ENCODE measurements around the gene HBEGF. TPM values are rescaled to one million over a fixed set of nuclear protein-coding genes. Genes with fewer than 3 reads are reported as not detected.

HBEGF gene
- polyA plus RNA-seq, 3 donors, result 25.2 to 548 (median 31.6) TPM

GRCh38 chr5:140318792-140319191 is 27.6 kb downstream of the HBEGF start:
- 100% methylated on average over 3 of the region's 4 CpGs for WGBS (ENCODE audit: insufficient coverage)
- Histone ChIP-seq H3K4me3 (replicated peaks in 1 of 3; ENCODE audit: low read depth in 2 of 3, low read length in 3 of 3) (peak overlapping the region in 1 of 3 experiments; percentile 56), H3K27me3 (ENCODE audit: control insufficient read depth in 2 of 2, insufficient read depth in 2 of 2, low read length in 2 of 2) (no peaks in the 10 kb centered on the region), H3K27ac (ENCODE audit: low read depth in 1 of 2, low read length in 2 of 2) (peak overlapping the region; percentile 4 to 83), H3K4me1 (ENCODE audit: control insufficient read depth in 1 of 2, insufficient read depth in 2 of 2, low read length in 2 of 2) (peaks cover 53 to 54% of the 10 kb centered on the region in 2 donors), H3K9ac (ENCODE audit: insufficient read depth, low read length, poor library complexity, severe bottlenecking) (no peak overlapping the region), H4K20me1 (ENCODE audit: insufficient read depth, low read length) (no peaks in the 10 kb centered on the region), H3K36me3 (replicated peaks in 1 of 2; ENCODE audit: control insufficient read depth in 1 of 2, insufficient read depth in 2 of 2, low read length in 2 of 2) (no peaks in the 10 kb centered on the region), H2AFZ (ENCODE audit: insufficient read depth, low read depth, low read length, poor library complexity, severe bottlenecking) (no peak overlapping the region), H3K9me3 (replicated peaks in 1 of 2; ENCODE audit: control insufficient read depth in 1 of 2, insufficient read depth in 1 of 2, low read length in 2 of 2) (no peaks in the 10 kb centered on the region), H3K79me2 (ENCODE audit: insufficient read depth, low read length) (no peaks in the 10 kb centered on the region), H3K4me2 (replicated peaks; ENCODE audit: extremely low read depth, low read length, poor library complexity, severe bottlenecking) (no peak overlapping the region)
- DNase-seq, result no peak
- peaks cover 0 to 5% (median 0%) of the 10 kb centered on the region in 7 donors for H3K9me3 Mint-ChIP-seq
- intact Hi-C loops (cut with micrococcal nuclease), result no loop called here
- TF ChIP-seq CTCF (IDR thresholded peaks at IDR 0.05), result no peak
- peaks cover 6 to 15% of the 10 kb centered on the region in 2 donors for H3K36me3 Mint-ChIP-seq
- H3K27ac Mint-ChIP-seq, result peak overlapping the region in 5 of 7 donors; percentile 90 to 98 (median 94)
- peak overlapping the region in 1 of 2 donors; percentile 28 for H3K4me3 Mint-ChIP-seq
- peaks cover 55% of the 10 kb centered on the region for H3K4me1 Mint-ChIP-seq
- H3K27me3 Mint-ChIP-seq (ENCODE audit: low read depth in 3 of 3), result peaks cover 0 to 4% (median 2%) of the 10 kb centered on the region in 3 donors

GRCh38 chr5:140317859-140318258 is 28.5 kb downstream of the HBEGF start:
- Histone ChIP-seq H3K4me1 (ENCODE audit: control insufficient read depth in 1 of 2, insufficient read depth in 2 of 2, low read length in 2 of 2) (peaks cover 46 to 48% of the 10 kb centered on the region in 2 donors), H3K27ac (ENCODE audit: low read depth in 1 of 2, low read length in 2 of 2) (no peak overlapping the region), H2AFZ (ENCODE audit: insufficient read depth, low read depth, low read length, poor library complexity, severe bottlenecking) (no peak overlapping the region), H3K9ac (ENCODE audit: insufficient read depth, low read length, poor library complexity, severe bottlenecking) (no peak overlapping the region), H3K36me3 (replicated peaks in 1 of 2; ENCODE audit: control insufficient read depth in 1 of 2, insufficient read depth in 2 of 2, low read length in 2 of 2) (no peaks in the 10 kb centered on the region), H3K4me3 (replicated peaks in 1 of 3; ENCODE audit: low read depth in 2 of 3, low read length in 3 of 3) (no peak overlapping the region), H3K27me3 (ENCODE audit: control insufficient read depth in 2 of 2, insufficient read depth in 2 of 2, low read length in 2 of 2) (no peaks in the 10 kb centered on the region), H3K4me2 (replicated peaks; ENCODE audit: extremely low read depth, low read length, poor library complexity, severe bottlenecking) (no peak overlapping the region), H3K9me3 (replicated peaks in 1 of 2; ENCODE audit: control insufficient read depth in 1 of 2, insufficient read depth in 1 of 2, low read length in 2 of 2) (no peaks in the 10 kb centered on the region), H3K79me2 (ENCODE audit: insufficient read depth, low read length) (no peaks in the 10 kb centered on the region), H4K20me1 (ENCODE audit: insufficient read depth, low read length) (no peaks in the 10 kb centered on the region)
- intact Hi-C loops (cut with micrococcal nuclease), result no loop called here
- 100% methylated on average over 4 of the region's 5 CpGs for WGBS (ENCODE audit: insufficient coverage)
- Mint-ChIP-seq H3K4me1 (peaks cover 48% of the 10 kb centered on the region), H3K9me3 (peaks cover 0 to 5% (median 0%) of the 10 kb centered on the region in 7 donors), H3K27me3 (ENCODE audit: low read depth in 3 of 3) (peaks cover 0 to 4% (median 2%) of the 10 kb centered on the region in 3 donors), H3K27ac (no peak overlapping the region), H3K36me3 (peaks cover 6 to 15% of the 10 kb centered on the region in 2 donors), H3K4me3 (no peak overlapping the region)
- no peak for TF ChIP-seq CTCF (IDR thresholded peaks at IDR 0.05)
- DNase-seq, result no peak
